Ovary (tissue), 3 donors: ENCODE data around the gene CCDC12.

Source experiments
- POLR2A ChIP-seq: fragments of 450-650 bp; IDR thresholded peaks from one replicate; pipeline ENCODE4 v1.6.1; 2017; ENCODE audit warnings: antibody characterized with exemption, mild to moderate bottlenecking, moderate library complexity
- TF ChIP-seq, protein P1 (sequence below), 3 donors: fragments of 450-650 bp in 2 of 3; fragments of 200-600 bp in 1 of 3; IDR thresholded peaks; one replicate each; pipeline versions ENCODE4 v1.5.1 to v1.8.0; 2016 to 2022; ENCODE audit warnings: antibody characterized with exemption in 3 of 3, mild to moderate bottlenecking in 1 of 3
- donor health status: DM: no; HTN: no; CAD: no.

DNA sequence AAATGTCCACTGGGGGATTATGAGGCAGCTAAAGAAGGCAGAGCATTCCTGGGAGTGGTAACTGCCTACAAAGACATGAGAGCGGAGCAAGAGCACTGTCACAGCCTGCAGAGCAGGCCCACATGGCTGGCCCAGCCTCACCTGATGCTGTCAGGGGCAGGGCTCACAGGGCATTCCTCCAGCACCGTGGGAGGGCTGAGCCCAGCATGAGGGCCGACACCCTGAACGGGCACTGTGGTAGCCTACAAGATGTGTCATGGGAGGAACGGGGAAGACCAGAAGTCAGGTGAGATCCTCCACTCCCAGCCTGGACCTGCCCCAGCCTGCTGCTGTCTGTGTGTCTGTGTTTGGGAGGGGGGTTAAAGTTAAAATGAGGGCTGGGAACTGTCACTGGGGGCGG, 30.1 kb downstream of the CCDC12 start:
- no peak for TF ChIP-seq POLR2A
- TF ChIP-seq, protein P1, sequence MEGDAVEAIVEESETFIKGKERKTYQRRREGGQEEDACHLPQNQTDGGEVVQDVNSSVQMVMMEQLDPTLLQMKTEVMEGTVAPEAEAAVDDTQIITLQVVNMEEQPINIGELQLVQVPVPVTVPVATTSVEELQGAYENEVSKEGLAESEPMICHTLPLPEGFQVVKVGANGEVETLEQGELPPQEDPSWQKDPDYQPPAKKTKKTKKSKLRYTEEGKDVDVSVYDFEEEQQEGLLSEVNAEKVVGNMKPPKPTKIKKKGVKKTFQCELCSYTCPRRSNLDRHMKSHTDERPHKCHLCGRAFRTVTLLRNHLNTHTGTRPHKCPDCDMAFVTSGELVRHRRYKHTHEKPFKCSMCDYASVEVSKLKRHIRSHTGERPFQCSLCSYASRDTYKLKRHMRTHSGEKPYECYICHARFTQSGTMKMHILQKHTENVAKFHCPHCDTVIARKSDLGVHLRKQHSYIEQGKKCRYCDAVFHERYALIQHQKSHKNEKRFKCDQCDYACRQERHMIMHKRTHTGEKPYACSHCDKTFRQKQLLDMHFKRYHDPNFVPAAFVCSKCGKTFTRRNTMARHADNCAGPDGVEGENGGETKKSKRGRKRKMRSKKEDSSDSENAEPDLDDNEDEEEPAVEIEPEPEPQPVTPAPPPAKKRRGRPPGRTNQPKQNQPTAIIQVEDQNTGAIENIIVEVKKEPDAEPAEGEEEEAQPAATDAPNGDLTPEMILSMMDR (IDR thresholded peaks at IDR 0.05), result no peak
